Measurements from ENCODE around the gene MECR. TPM values are rescaled to one million over a fixed set of nuclear protein-coding genes. Genes with fewer than 3 reads are reported as not detected.

MECR gene
- total and polyA plus RNA-seq, 4 experiments from 2014 or later: 12.0 to 17.1 (median 14.2) TPM

DNA sequence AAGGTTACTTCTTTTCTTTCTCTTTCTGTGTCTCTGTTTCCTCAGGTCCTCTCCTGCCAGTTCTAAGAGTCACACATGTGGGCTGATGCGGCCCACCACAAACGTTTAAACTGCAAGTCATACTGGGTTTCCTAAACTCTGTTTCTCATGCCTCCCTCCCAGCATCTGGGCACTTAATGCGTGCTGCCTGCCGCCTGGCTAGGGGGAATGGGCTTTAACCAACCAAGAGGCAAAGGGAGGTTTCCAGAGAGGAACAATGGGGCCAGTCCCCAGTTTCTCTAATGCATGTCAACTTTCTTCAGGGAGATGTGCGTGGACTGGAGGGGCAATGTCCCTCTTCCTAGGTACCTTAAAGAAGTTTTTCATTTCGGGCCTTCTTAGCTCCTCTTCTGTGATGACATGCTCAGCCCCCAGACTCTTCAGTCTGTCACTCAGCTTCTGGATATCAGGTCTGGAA is 29.1 kb downstream of the MECR start:
- Histone ChIP-seq H3K4me3 (ENCODE audit: low read length in 2 of 2) (no peak overlapping the region), H3K27me3 (ENCODE audit: insufficient read depth, low read length) (no peaks in the 10 kb centered on the region), H3K9me3 (ENCODE audit: control insufficient read depth in 1 of 2, low read length in 2 of 2) (no peaks in the 10 kb centered on the region), H3K27ac (ENCODE audit: low read depth, low read length) (no peak overlapping the region), H3K4me1 (ENCODE audit: insufficient read depth, low read length) (no peaks in the 10 kb centered on the region), H3K36me3 (ENCODE audit: insufficient read depth, low read length) (peaks cover 12% of the 10 kb centered on the region)
- no peak overlapping the region for H3K27ac Mint-ChIP-seq
- peaks cover 0 to 7% (median 3%) of the 10 kb centered on the region in 4 donors for H3K4me1 Mint-ChIP-seq
- no peak overlapping the region for H3K4me3 Mint-ChIP-seq
- ChIA-PET CTCF (ENCODE audit: partially characterized antibody) (interaction anchor here (0.8 to 7.7 kb wide), 30 partner anchors 8 to 418 kb away, joined by 3 to 133 read pairs (median 5); partner anchors contain the start of gene SRSF4), POLR2A (ENCODE audit: partially characterized antibody) (interaction anchor here (0.5 to 3.6 kb wide), 4 partner anchors 20 to 690 kb away, joined by 3 to 22 read pairs (median 4); partner anchors contain the start of genes MECR and SRSF4)
- no peak for DNase-seq
- no peaks in the 10 kb centered on the region for H3K9me3 Mint-ChIP-seq
- intact Hi-C loops (cut with micrococcal nuclease): loop anchor here (1.0 to 2.0 kb wide), 2 partner anchors 80 to 167 kb away; no protein-coding TSS in a partner anchor
- peaks cover 16 to 37% of the 10 kb centered on the region in 2 donors for H3K36me3 Mint-ChIP-seq
- H3K27me3 Mint-ChIP-seq: no peaks in the 10 kb centered on the region

- Mint-ChIP-seq H3K4me1 (peaks cover 0 to 7% (median 3%) of the 10 kb centered on the region in 4 donors), H3K4me3 (peak overlapping the region in 1 of 8 donors; percentile 31), H3K27ac (peak overlapping the region in 1 of 7 donors; percentile 29), H3K36me3 (peaks cover 16 to 32% of the 10 kb centered on the region in 2 donors), H3K27me3 (no peaks in the 10 kb centered on the region), H3K9me3 (no peaks in the 10 kb centered on the region)
- H3K36me3 ChIP-seq (ENCODE audit: insufficient read depth, low read length): peaks cover 10% of the 10 kb centered on the region
- H3K4me1 ChIP-seq (ENCODE audit: insufficient read depth, low read length): no peaks in the 10 kb centered on the region
- H3K4me3 ChIP-seq (ENCODE audit: low read length in 2 of 2): no peak overlapping the region
- H3K27me3 ChIP-seq (ENCODE audit: insufficient read depth, low read length): no peaks in the 10 kb centered on the region
- DNase-seq: no peak
- no peak overlapping the region for H3K27ac ChIP-seq (ENCODE audit: low read depth, low read length)
- ChIA-PET POLR2A (ENCODE audit: partially characterized antibody) (interaction anchor here (2.2 to 3.6 kb wide), 2 partner anchors 19 to 30 kb away, joined by 4 to 22 read pairs; partner anchors contain the start of genes MECR and SRSF4), CTCF (ENCODE audit: partially characterized antibody) (interaction anchor here (0.9 to 7.7 kb wide), 17 partner anchors 10 to 416 kb away, joined by 3 to 133 read pairs (median 7); partner anchors contain the start of gene SRSF4)
- H3K9me3 ChIP-seq (ENCODE audit: control insufficient read depth in 1 of 2, low read length in 2 of 2): no peaks in the 10 kb centered on the region
- intact Hi-C loops (cut with micrococcal nuclease): loop anchor here (1.0 kb wide), 1 partner anchor 80 kb away; no protein-coding TSS in a partner anchor
These were observed 29.7 kb downstream of the MECR start for GRCh38 chr1:29200906-29201594.

DNA sequence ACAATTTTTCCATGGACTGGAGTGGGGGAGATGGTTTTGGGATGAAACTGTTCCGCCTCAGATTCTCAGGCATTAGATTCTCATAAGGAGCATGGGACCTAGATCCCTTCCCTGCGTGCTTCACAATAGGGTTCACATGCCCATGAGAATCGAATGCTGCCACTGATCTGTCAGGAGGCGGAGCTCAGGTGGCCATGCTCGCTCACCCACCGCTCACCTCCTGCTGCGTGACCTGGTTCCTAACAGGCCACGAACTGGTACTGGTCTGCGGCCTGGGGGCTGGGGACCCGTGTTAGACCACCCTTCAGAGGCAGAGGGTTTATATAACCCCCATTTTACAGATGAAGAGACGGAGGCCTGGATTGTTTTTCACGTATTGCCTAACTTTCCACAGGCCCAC is 32.7 kb downstream of the MECR start:
- Mint-ChIP-seq H3K4me1 (peaks cover 0 to 5% (median 3%) of the 10 kb centered on the region in 4 donors), H3K27ac (no peak overlapping the region), H3K4me3 (no peak overlapping the region), H3K36me3 (peaks cover 27 to 40% of the 10 kb centered on the region in 2 donors), H3K9me3 (no peaks in the 10 kb centered on the region), H3K27me3 (no peaks in the 10 kb centered on the region)
- H3K36me3 ChIP-seq (ENCODE audit: insufficient read depth, low read length): peaks cover 13% of the 10 kb centered on the region
- ChIA-PET CTCF (ENCODE audit: partially characterized antibody) (interaction anchor here (0.9 to 7.7 kb wide), 8 partner anchors 16 to 423 kb away, joined by 3 to 133 read pairs (median 6); partner anchors contain the start of gene SRSF4), POLR2A (ENCODE audit: partially characterized antibody) (interaction anchor here (1.1 to 3.0 kb wide), 2 partner anchors 16 to 316 kb away, joined by 4 to 21 read pairs; partner anchors contain the start of gene SRSF4)
- no peak overlapping the region for H3K4me3 ChIP-seq (ENCODE audit: low read length in 2 of 2)
- DNase-seq: no peak
- intact Hi-C loops (cut with micrococcal nuclease): loop anchor here (2.0 kb wide), 1 partner anchor 15 kb away; no protein-coding TSS in a partner anchor
- H3K4me1 ChIP-seq (ENCODE audit: insufficient read depth, low read length): no peaks in the 10 kb centered on the region
- no peaks in the 10 kb centered on the region for H3K27me3 ChIP-seq (ENCODE audit: insufficient read depth, low read length)
- no peaks in the 10 kb centered on the region for H3K9me3 ChIP-seq (ENCODE audit: control insufficient read depth in 1 of 2, low read length in 2 of 2)
- no peak overlapping the region for H3K27ac ChIP-seq (ENCODE audit: low read depth, low read length)

DNA sequence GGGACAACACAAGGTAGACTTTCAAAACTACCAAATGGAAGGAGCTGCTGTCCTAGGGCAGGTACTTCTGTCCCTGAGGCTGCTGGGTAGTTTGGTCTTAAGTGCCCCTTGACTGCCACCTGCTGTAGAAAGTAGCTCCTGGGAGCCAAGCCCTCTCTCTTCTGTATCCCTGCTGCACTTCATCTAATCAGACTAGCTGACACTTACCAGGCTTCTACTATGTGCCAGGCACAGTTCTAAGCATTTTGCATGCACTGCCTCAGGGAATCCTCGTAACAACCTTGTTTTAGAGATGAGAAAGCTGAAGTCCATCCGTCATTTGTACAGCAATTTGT is 33.2 kb downstream of the MECR start:
- intact Hi-C loops (cut with micrococcal nuclease): loop anchor here (2.0 kb wide), 1 partner anchor 15 kb away; no protein-coding TSS in a partner anchor
- ChIA-PET CTCF (ENCODE audit: partially characterized antibody) (interaction anchor here (0.7 to 7.7 kb wide), 9 partner anchors 16 to 422 kb away, joined by 3 to 133 read pairs (median 5); partner anchors contain the start of gene SRSF4), POLR2A (ENCODE audit: partially characterized antibody) (interaction anchor here (0.6 to 3.0 kb wide), 4 partner anchors 9 to 320 kb away, joined by 3 to 21 read pairs (median 4); partner anchors contain the start of gene SRSF4)
- Histone ChIP-seq H3K4me3 (ENCODE audit: low read length in 2 of 2) (no peak overlapping the region), H3K27ac (ENCODE audit: low read depth, low read length) (no peak overlapping the region), H3K36me3 (ENCODE audit: insufficient read depth, low read length) (peaks cover 13% of the 10 kb centered on the region), H3K4me1 (ENCODE audit: insufficient read depth, low read length) (no peaks in the 10 kb centered on the region), H3K9me3 (ENCODE audit: control insufficient read depth in 1 of 2, low read length in 2 of 2) (no peaks in the 10 kb centered on the region), H3K27me3 (ENCODE audit: insufficient read depth, low read length) (no peaks in the 10 kb centered on the region)
- no peaks in the 10 kb centered on the region for H3K9me3 Mint-ChIP-seq
- no peaks in the 10 kb centered on the region for H3K27me3 Mint-ChIP-seq
- no peak overlapping the region for H3K4me3 Mint-ChIP-seq
- H3K36me3 Mint-ChIP-seq: peaks cover 23 to 35% of the 10 kb centered on the region in 2 donors
- H3K27ac Mint-ChIP-seq: peak overlapping the region in 1 of 7 donors; percentile 24
- H3K4me1 Mint-ChIP-seq: peaks cover 0 to 2% (median under 1%) of the 10 kb centered on the region in 4 donors
- DNase-seq: peak in 4 of 5 donors; percentile 33 to 43 (median 36)

DNA sequence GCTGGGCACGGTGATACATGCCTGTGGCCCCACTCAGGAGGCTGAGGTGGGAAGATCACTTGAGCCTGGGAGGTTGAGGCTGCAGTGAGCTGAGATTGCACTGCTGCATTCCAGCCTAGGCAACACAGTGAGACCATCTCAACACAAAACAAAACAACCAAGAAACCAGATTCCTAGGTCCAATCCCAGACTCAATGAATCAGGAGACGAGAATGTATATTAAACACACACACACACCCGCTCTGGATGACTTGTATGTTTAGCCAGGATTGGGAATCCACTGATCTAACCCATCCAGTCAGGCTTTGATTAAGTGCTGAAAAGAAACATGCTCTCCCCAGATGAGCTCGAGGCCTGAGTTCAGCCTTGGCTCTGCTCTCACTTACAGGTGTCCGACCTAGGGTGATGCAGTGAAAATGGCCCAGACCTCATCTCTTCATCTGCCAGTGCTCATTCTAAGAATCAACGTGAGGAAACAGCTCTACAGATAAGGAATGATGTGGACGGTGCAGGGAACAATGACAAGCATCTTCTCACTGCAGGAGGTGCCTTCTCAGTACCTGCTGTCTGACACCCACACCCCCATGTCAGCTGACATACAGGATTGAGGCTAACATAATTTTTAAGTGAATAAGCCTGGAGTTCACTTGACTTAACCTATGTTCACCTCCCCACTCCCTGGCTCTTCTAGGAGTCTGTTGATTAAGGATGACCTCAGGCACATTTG is 33.7 kb downstream of the MECR start:
- POLR2A ChIA-PET (ENCODE audit: partially characterized antibody): interaction anchor here (0.6 to 3.0 kb wide), 4 partner anchors 9 to 320 kb away, joined by 3 to 21 read pairs (median 4); partner anchors contain the start of gene SRSF4
- Mint-ChIP-seq H3K4me3 (no peak overlapping the region), H3K36me3 (peaks cover 23 to 35% of the 10 kb centered on the region in 2 donors), H3K27me3 (no peaks in the 10 kb centered on the region), H3K9me3 (no peaks in the 10 kb centered on the region), H3K27ac (peak overlapping the region in 1 of 7 donors; percentile 24), H3K4me1 (peaks cover 0 to 2% (median 0%) of the 10 kb centered on the region in 4 donors)
- Histone ChIP-seq H3K36me3 (ENCODE audit: insufficient read depth, low read length) (peaks cover 13% of the 10 kb centered on the region), H3K27ac (ENCODE audit: low read depth, low read length) (no peak overlapping the region), H3K4me3 (ENCODE audit: low read length in 2 of 2) (no peak overlapping the region), H3K9me3 (ENCODE audit: control insufficient read depth in 1 of 2, low read length in 2 of 2) (no peaks in the 10 kb centered on the region), H3K27me3 (ENCODE audit: insufficient read depth, low read length) (no peaks in the 10 kb centered on the region), H3K4me1 (ENCODE audit: insufficient read depth, low read length) (no peaks in the 10 kb centered on the region)
- intact Hi-C loops (cut with micrococcal nuclease): loop anchor here (2.0 kb wide), 1 partner anchor 14 kb away; no protein-coding TSS in a partner anchor
- CTCF ChIA-PET (ENCODE audit: partially characterized antibody): interaction anchor here (0.5 to 7.7 kb wide), 10 partner anchors 15 to 787 kb away, joined by 3 to 133 read pairs (median 4); partner anchors contain the start of gene SRSF4
- no peak for DNase-seq

DNA sequence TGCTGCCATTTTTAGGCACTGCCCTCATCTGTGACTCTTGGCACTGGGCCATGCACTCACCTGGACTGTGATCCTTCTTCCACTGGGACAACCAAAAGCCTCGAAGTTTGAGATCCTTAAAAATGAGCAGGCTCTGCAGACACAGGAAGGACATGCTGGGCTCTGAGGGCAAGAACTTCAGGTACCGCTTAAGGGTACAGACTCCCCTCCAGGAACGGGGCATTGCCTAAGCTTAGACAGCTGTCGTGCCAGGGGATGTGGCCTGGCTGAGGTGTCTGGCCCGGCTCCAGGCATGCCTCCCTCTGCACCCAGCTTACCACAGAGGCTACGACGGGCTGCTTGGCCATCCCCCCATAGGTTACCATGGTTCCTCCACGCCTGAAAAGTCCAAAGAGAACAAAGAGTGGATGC is 34.8 kb downstream of the MECR start:
- ChIA-PET CTCF (ENCODE audit: partially characterized antibody) (interaction anchor here (6.2 kb wide), 1 partner anchor 14 kb away, joined by 45 read pairs; the partner anchor contains the start of gene SRSF4), POLR2A (ENCODE audit: partially characterized antibody) (interaction anchor here (3.0 kb wide), 1 partner anchor 14 kb away, joined by 21 read pairs; the partner anchor contains the start of gene SRSF4)
- H3K4me1 Mint-ChIP-seq: peaks cover 0 to 2% (median 0%) of the 10 kb centered on the region in 4 donors
- Histone ChIP-seq H3K27me3 (ENCODE audit: insufficient read depth, low read length) (no peaks in the 10 kb centered on the region), H3K4me3 (ENCODE audit: low read length in 2 of 2) (no peak overlapping the region), H3K27ac (ENCODE audit: low read depth, low read length) (no peak overlapping the region), H3K9me3 (ENCODE audit: control insufficient read depth in 1 of 2, low read length in 2 of 2) (no peaks in the 10 kb centered on the region), H3K36me3 (ENCODE audit: insufficient read depth, low read length) (peaks cover 13% of the 10 kb centered on the region), H3K4me1 (ENCODE audit: insufficient read depth, low read length) (no peaks in the 10 kb centered on the region)
- no peaks in the 10 kb centered on the region for H3K9me3 Mint-ChIP-seq
- intact Hi-C loops (cut with micrococcal nuclease): loop anchor here (2.0 kb wide), 1 partner anchor 13 kb away; no protein-coding TSS in a partner anchor
- no peak overlapping the region for H3K27ac Mint-ChIP-seq
- peaks cover 22 to 28% of the 10 kb centered on the region in 2 donors for H3K36me3 Mint-ChIP-seq
- no peak for DNase-seq
- no peak overlapping the region for H3K4me3 Mint-ChIP-seq
- H3K27me3 Mint-ChIP-seq: no peaks in the 10 kb centered on the region
